ENCODE measurements around the gene HELZ2. TPM values are rescaled to one million over a fixed set of nuclear protein-coding genes. Genes with fewer than 3 reads are reported as not detected.

HELZ2 gene
- total RNA-seq, 1 donor from 2014 or later = 7.2 TPM

Other genes with a start within 250 kb of the HELZ2 start
- gene CHRNA4, start 212.9 kb downstream of the HELZ2 start, total RNA-seq = 7.8 TPM
- 167 TPM for gene KCNQ2, start 101.6 kb downstream of the HELZ2 start, total RNA-seq
- gene EEF1A2, start 75.2 kb downstream of the HELZ2 start, total RNA-seq = 214 TPM
- 43.5 TPM for gene PPDPF, start 53.5 kb downstream of the HELZ2 start, total RNA-seq
- 0.16 TPM for gene PTK6, start 36.9 kb downstream of the HELZ2 start, total RNA-seq
- gene SRMS, start 26.5 kb downstream of the HELZ2 start, total RNA-seq = not detected
- gene FNDC11, start 20.1 kb downstream of the HELZ2 start, total RNA-seq = 4.1 TPM
- 6.9 TPM for gene GMEB2, start 52.9 kb upstream of the HELZ2 start, total RNA-seq
- gene STMN3, start 79.2 kb upstream of the HELZ2 start, total RNA-seq = 101 TPM
- 10.0 TPM for gene RTEL1, start 84.1 kb upstream of the HELZ2 start, total RNA-seq
- gene TNFRSF6B, start 122.4 kb upstream of the HELZ2 start, total RNA-seq = not detected
- 15.6 TPM for gene ARFRP1, start 133.7 kb upstream of the HELZ2 start, total RNA-seq
- gene ZGPAT, start 133.8 kb upstream of the HELZ2 start, total RNA-seq = 7.3 TPM
- gene LIME1, start 162.4 kb upstream of the HELZ2 start, total RNA-seq = 1.7 TPM
- gene SLC2A4RG, start 165.5 kb upstream of the HELZ2 start, total RNA-seq = 2.8 TPM